MM.1S (cell line): ENCODE results near the gene COL6A5.

ENCODE experiments used
- DNase-seq: peaks from one replicate; pipeline ENCODE4 v3.0.0-alpha.2; 2015
- H2AFZ ChIP-seq: fragments of 300-600 bp; sonication (generic); 2 replicates; pipeline ENCODE4 v1.6.0; 2016; ENCODE audit warnings: antibody characterized with exemption, low read length
- H3F3A ChIP-seq: fragments of 300-600 bp; sonication (generic); 2 replicates; pipeline ENCODE4 v1.6.1; 2016; ENCODE audit warnings: mild to moderate bottlenecking, antibody characterized with exemption, low read length, moderate library complexity, mixed read lengths; ENCODE audit not compliant: insufficient read depth
- H3K27ac ChIP-seq: fragments of 300-600 bp; sonication (generic); 2 replicates; pipeline ENCODE4 v1.5.1; 2016; ENCODE audit warnings: mild to moderate bottlenecking, low read length
- H3K27me3 ChIP-seq: fragments of 300-600 bp; sonication (generic); replicated peaks from 2 replicates; pipeline ENCODE4 v1.6.0; 2016; ENCODE audit warnings: low read length; ENCODE audit not compliant: insufficient read depth
- H3K36me3 ChIP-seq: fragments of 300-600 bp; sonication (generic); replicated peaks from 2 replicates; pipeline ENCODE4 v1.6.1; 2016; ENCODE audit warnings: mild to moderate bottlenecking, low read length, mixed read lengths; ENCODE audit not compliant: insufficient read depth
- H3K4me1 ChIP-seq: fragments of 300-600 bp; sonication (generic); 2 replicates; pipeline ENCODE4 v1.6.1; 2016; ENCODE audit warnings: low read length, mixed read lengths
- H3K4me2 ChIP-seq: fragments of 300-600 bp; sonication (generic); 2 replicates; pipeline ENCODE4 v1.6.0; 2016; ENCODE audit warnings: low read depth, low read length
- H3K4me3 ChIP-seq: fragments of 300-600 bp; sonication (generic); 2 replicates; pipeline ENCODE4 v1.5.1; 2016; ENCODE audit warnings: low read length, mixed read lengths
- H3K79me2 ChIP-seq: fragments of 300-600 bp; sonication (generic); 2 replicates; pipeline ENCODE4 v1.6.1; 2016; ENCODE audit warnings: mixed run types, low read length, mixed read lengths
- H3K9ac ChIP-seq: fragments of 300-600 bp; sonication (generic); 2 replicates; pipeline ENCODE4 v1.6.1; 2016; ENCODE audit warnings: low read length, mixed read lengths
- H3K9me2 ChIP-seq: fragments of 300-600 bp; sonication (generic); replicated peaks from 2 replicates; pipeline ENCODE4 v1.6.1; 2016; ENCODE audit warnings: mild to moderate bottlenecking, low read length, mixed read lengths; ENCODE audit not compliant: insufficient read depth
- H3K9me3 ChIP-seq: fragments of 300-600 bp; sonication (generic); replicated peaks from 2 replicates; pipeline ENCODE4 v1.6.1; 2016; ENCODE audit warnings: mild to moderate bottlenecking, low read length, mixed read lengths; ENCODE audit not compliant: insufficient read depth
- H4K20me1 ChIP-seq: fragments of 300-600 bp; sonication (generic); 2 replicates; pipeline ENCODE4 v1.6.1; 2016; ENCODE audit warnings: mild to moderate bottlenecking, low read length, moderate library complexity, mixed read lengths; ENCODE audit not compliant: insufficient read depth
- CTCF ChIP-seq: fragments of 300-600 bp; sonication (generic); IDR thresholded peaks from 2 replicates; pipeline ENCODE4 v1.5.1; 2016; ENCODE audit warnings: antibody characterized with exemption, low read length, mixed read lengths
- EZH2 ChIP-seq: fragments of 300-600 bp; sonication (generic); optimal IDR thresholded peaks from 2 replicates; pipeline ENCODE3; 2017; ENCODE audit warnings: low read depth, mild to moderate bottlenecking, antibody characterized with exemption, low read length, mixed read lengths
- EZH2phosphoT487 ChIP-seq: fragments of 300-600 bp; sonication (generic); IDR thresholded peaks from 2 replicates; pipeline ENCODE4 v1.6.1; 2018; ENCODE audit warnings: antibody characterized with exemption, low read length

The COL6A5 gene

GRCh38 chr3:130456540-130456939, 111.1 kb downstream of the COL6A5 start:
- H3K4me2 ChIP-seq: no peak overlapping the region
- H3K9me2 ChIP-seq: no peaks in the 10 kb centered on the region
- no peak for DNase-seq
- H2AFZ ChIP-seq: no peak overlapping the region
- no peaks in the 10 kb centered on the region for H3K79me2 ChIP-seq
- H3K9ac ChIP-seq: no peak overlapping the region
- no peak overlapping the region for H3K4me3 ChIP-seq
- no peaks in the 10 kb centered on the region for H3F3A ChIP-seq
- H3K4me1 ChIP-seq: no peaks in the 10 kb centered on the region
- H3K27me3 ChIP-seq: no peaks in the 10 kb centered on the region
- TF ChIP-seq EZH2phosphoT487: no peak
- TF ChIP-seq CTCF: no peak
- no peak for TF ChIP-seq EZH2
- no peaks in the 10 kb centered on the region for H3K9me3 ChIP-seq
- H3K27ac ChIP-seq: no peak overlapping the region
- H4K20me1 ChIP-seq: no peaks in the 10 kb centered on the region
- no peaks in the 10 kb centered on the region for H3K36me3 ChIP-seq

GRCh38 chr3:130457671-130458070, 112.2 kb downstream of the COL6A5 start:
- no peaks in the 10 kb centered on the region for H3K27me3 ChIP-seq
- no peaks in the 10 kb centered on the region for H3K9me3 ChIP-seq
- DNase-seq: no peak
- H3K27ac ChIP-seq: no peak overlapping the region
- H3K79me2 ChIP-seq: no peaks in the 10 kb centered on the region
- H3K9me2 ChIP-seq: no peaks in the 10 kb centered on the region
- H3K36me3 ChIP-seq: no peaks in the 10 kb centered on the region
- H3K4me2 ChIP-seq: no peak overlapping the region
- no peak overlapping the region for H3K4me3 ChIP-seq
- H4K20me1 ChIP-seq: no peaks in the 10 kb centered on the region
- H3K9ac ChIP-seq: no peak overlapping the region
- H2AFZ ChIP-seq: no peak overlapping the region
- TF ChIP-seq EZH2phosphoT487 (no peak), CTCF (no peak)
- H3K4me1 ChIP-seq: no peaks in the 10 kb centered on the region
- no peaks in the 10 kb centered on the region for H3F3A ChIP-seq

- Histone ChIP-seq H3K27ac (no peak overlapping the region), H3K4me2 (no peak overlapping the region)
- no peak for DNase-seq
Observed at GRCh38 chr3:130459944-130460343, 114.5 kb downstream of the COL6A5 start.

More at GRCh38 chr3:130459944-130460343, 114.5 kb downstream of the COL6A5 start:
- H3K9ac ChIP-seq: no peak overlapping the region
- H4K20me1 ChIP-seq: no peaks in the 10 kb centered on the region
- H3K4me1 ChIP-seq: no peaks in the 10 kb centered on the region
- no peak overlapping the region for H3K4me3 ChIP-seq
- no peaks in the 10 kb centered on the region for H3F3A ChIP-seq
- H3K79me2 ChIP-seq: no peaks in the 10 kb centered on the region
- no peaks in the 10 kb centered on the region for H3K36me3 ChIP-seq
- H2AFZ ChIP-seq: no peak overlapping the region
- TF ChIP-seq EZH2phosphoT487 (no peak), EZH2 (no peak), CTCF (no peak)
- H3K9me2 ChIP-seq: no peaks in the 10 kb centered on the region
- H3K9me3 ChIP-seq: no peaks in the 10 kb centered on the region
- H3K27me3 ChIP-seq: no peaks in the 10 kb centered on the region
